HCT116 (cell line): ENCODE data around the gene SLC35F6. TPM values are rescaled to one million over a fixed set of nuclear protein-coding genes. Genes with fewer than 3 reads are reported as not detected.

Source experiments
- ATAC-seq: fragments of 200-7000 bp; cut with Tn5 transposase; 2 replicates; pipeline ENCODE4 v1.9.1; 2020; ENCODE audit warnings: mild to moderate bottlenecking, moderate library complexity
- BruUV-seq: library from RNA; stranded (reverse); fragments of 400-500 nt; replicated peaks from 2 replicates; lab custom pipeline; 2021; lab: Mats Ljungman, UMichigan
- CTCF ChIA-PET: fragments of 300-600 bp; sonication (Branson Sonifier 250); formaldehyde crosslinking; loops from one replicate; lab custom pipeline; 2021; ENCODE audit warnings: antibody characterized with exemption; lab: Charles Lee
- POLR2A ChIA-PET: fragments of 300-600, 350-600 bp; sonication (Branson Sonifier 250); formaldehyde crosslinking; loops from one replicate; lab custom pipeline; 2021; ENCODE audit warnings: antibody characterized with exemption; lab: Charles Lee
- RAD21 ChIA-PET, 2 experiments: fragments of 300-600 bp; sonication (Branson Sonifier 250); formaldehyde crosslinking; loops; one replicate each; lab custom pipeline; 2023; ENCODE audit warnings: low total read pairs in 2 of 2; ENCODE audit not compliant: uncharacterized antibody in 2 of 2, unreplicated experiment in 2 of 2, low non-redundant PET in 1 of 2; lab: Charles Lee
- DNase-seq: peaks from one replicate; pipeline ENCODE4 v3.0.0-alpha.2; 2010; ENCODE audit warnings: low read depth, low spot score
- H2AFZ ChIP-seq: fragments of 200-600 bp; shearing (Covaris generic), sonication (generic); 2 replicates; pipeline ENCODE4 v1.6.1; 2017; ENCODE audit warnings: low read depth, mixed run types, mixed read lengths, antibody characterized with exemption, low read length; ENCODE audit not compliant: poor library complexity, severe bottlenecking
- H3K27ac ChIP-seq: 2 replicates; pipeline ENCODE4 v1.5.1; 2012; ENCODE audit warnings: low read depth, low read length
- H3K27me3 ChIP-seq: fragments of 200-600 bp; sonication (generic); 2 replicates; pipeline ENCODE4 v1.6.1; 2016; ENCODE audit warnings: mixed run types, low read length, mixed read lengths; ENCODE audit not compliant: insufficient read depth
- H3K36me3 ChIP-seq, 2 experiments: fragments of 200-500 bp in 1 of 2; fragments of 200-600 bp in 1 of 2; sonication (Bioruptor generic) in 1 of 2; sonication (generic) in 1 of 2; 2 replicates each; pipeline versions ENCODE4 v1.5.1 to v1.6.1; 2014 to 2016; ENCODE audit warnings: low read length in 2 of 2, inconsistent platforms in 1 of 2, mixed read lengths in 1 of 2, mixed run types in 1 of 2; ENCODE audit not compliant: insufficient read depth in 2 of 2, control insufficient read depth in 1 of 2
- H3K4me1 ChIP-seq, 2 experiments: fragments of 200-600 bp in 1 of 2; sonication (generic) in 1 of 2; 2 replicates each; pipeline versions ENCODE4 v1.5.1 to v1.6.1; 2012 to 2017; ENCODE audit warnings: low read length in 2 of 2, inconsistent platforms in 1 of 2, mild to moderate bottlenecking in 1 of 2, mixed read lengths in 1 of 2, mixed run types in 1 of 2, moderate library complexity in 1 of 2; ENCODE audit not compliant: insufficient read depth in 2 of 2, control insufficient read depth in 1 of 2
- H3K4me2 ChIP-seq: fragments of 200-600 bp; sonication (generic); 2 replicates; pipeline ENCODE4 v1.6.1; 2017; ENCODE audit warnings: mixed run types, low read length, mixed read lengths
- H3K4me3 ChIP-seq, 2 experiments: fragments of 200-600 bp in 1 of 2; sonication (generic) in 1 of 2; replicated peaks in 1 of 2; 2 replicates each; pipeline ENCODE4 v1.5.1; 2011 to 2016; ENCODE audit warnings: low read length in 2 of 2, control low read depth in 1 of 2, low read depth in 1 of 2, mild to moderate bottlenecking in 1 of 2, mixed read lengths in 1 of 2, mixed run types in 1 of 2
- H3K79me2 ChIP-seq: fragments of 200-600 bp; sonication (generic); 2 replicates; pipeline ENCODE4 v1.6.1; 2017; ENCODE audit warnings: mild to moderate bottlenecking, mixed run types, low read length, moderate library complexity, mixed read lengths; ENCODE audit not compliant: insufficient read depth
- H3K9ac ChIP-seq: fragments of 200-600 bp; sonication (generic); 2 replicates; pipeline ENCODE4 v1.6.1; 2016; ENCODE audit warnings: low read length, mixed read lengths
- H3K9me2 ChIP-seq: fragments of 200-600 bp; sonication (generic), shearing (Covaris generic); 2 replicates; pipeline ENCODE4 v1.6.1; 2017; ENCODE audit warnings: mixed run types, mild to moderate bottlenecking, moderate library complexity; ENCODE audit not compliant: insufficient read depth
- H3K9me3 ChIP-seq, 2 experiments: fragments of 200-500 bp in 1 of 2; fragments of 200-600 bp in 1 of 2; sonication (Bioruptor generic) in 1 of 2; sonication (generic) in 1 of 2; 2 replicates each; pipeline ENCODE4 v1.6.1; 2014 to 2017; ENCODE audit warnings: low read length in 2 of 2, mixed read lengths in 2 of 2, inconsistent platforms in 1 of 2, low read depth in 1 of 2, mild to moderate bottlenecking in 1 of 2, mixed run types in 1 of 2, moderate library complexity in 1 of 2; ENCODE audit not compliant: control insufficient read depth in 1 of 2, insufficient read depth in 1 of 2
- H4K20me1 ChIP-seq: fragments of 200-600 bp; sonication (generic), shearing (Covaris generic); 2 replicates; pipeline ENCODE4 v1.6.1; 2017; ENCODE audit warnings: mixed run types, mild to moderate bottlenecking, moderate library complexity; ENCODE audit not compliant: insufficient read depth
- EZH2phosphoT487 ChIP-seq: fragments of 200-600 bp; IDR thresholded peaks from 2 replicates; pipeline ENCODE4 v1.6.1; 2018; ENCODE audit warnings: antibody characterized with exemption, borderline replicate concordance
- POLR2AphosphoS5 ChIP-seq: IDR thresholded peaks from 2 replicates; pipeline ENCODE4 v1.6.1; 2011; ENCODE audit warnings: mild to moderate bottlenecking, low read depth, low read length, moderate library complexity
- REST ChIP-seq: IDR thresholded peaks from 2 replicates; pipeline ENCODE4 v1.6.1; 2012; ENCODE audit warnings: low read depth
- ZFX ChIP-seq: fragments of 450-650 bp; IDR thresholded peaks from 2 replicates; pipeline ENCODE4 v1.6.1; 2017
- intact Hi-C: fragments of 100-400 bp; cut with micrococcal nuclease; formaldehyde crosslinking; loops from 2 replicates; pipeline ENCODE4 v1.10.0; 2022
- total RNA-seq: library from RNA; stranded (reverse); gene quantifications from one replicate; pipeline ENCODE4 v1.2.1, GENCODE V29; 2021; ENCODE audit not compliant: unreplicated experiment

SLC35F6 gene
- total RNA-seq, 1 experiment from 2014 or later, result 34.5 TPM

GRCh38 chr2:26716769-26717168, 47.3 kb upstream of the SLC35F6 start (continued):
- TF ChIP-seq REST (no peak), POLR2AphosphoS5 (no peak)

GRCh38 chr2:26717362-26717761, 46.7 kb upstream of the SLC35F6 start:
- Histone ChIP-seq H3K27ac (no peak overlapping the region), H3K27me3 (no peaks in the 10 kb centered on the region), H3K9me3 (no peaks in the 10 kb centered on the region), H3K36me3 (no peaks in the 10 kb centered on the region), H2AFZ (no peak overlapping the region), H3K9ac (no peak overlapping the region), H3K79me2 (no peaks in the 10 kb centered on the region), H3K4me1 (peaks cover 31 to 32% of the 10 kb centered on the region in 2 experiments), H3K9me2 (no peaks in the 10 kb centered on the region), H3K4me3 (no peak overlapping the region), H3K4me2 (no peak overlapping the region), H4K20me1 (no peaks in the 10 kb centered on the region)
- ChIA-PET POLR2A (no interaction called here), CTCF (no interaction called here), RAD21 (no interaction called here)
- DNase-seq (no peak), ATAC-seq (no peak)
- TF ChIP-seq ZFX, result peak; percentile 53; the same call in 1 of the 2 replicates
- TF ChIP-seq EZH2phosphoT487, result no peak
- no TSS peak for BruUV-seq
- intact Hi-C loops, result no loop called here
